Tibial nerve (tissue), 4 donors: ENCODE results near the gene PXN.

Source experiments
- CTCF ChIP-seq, 5 experiments: fragments of 200-600 bp in 3 of 5; fragments of 450-650 bp in 2 of 5; sonication (generic) in 3 of 5; IDR thresholded peaks; one replicate each; pipeline ENCODE4 v1.5.1; 2016 to 2019; ENCODE audit warnings: antibody characterized with exemption in 5 of 5, mild to moderate bottlenecking in 3 of 5, moderate library complexity in 2 of 5
- EP300 ChIP-seq, 2 donors: sonication (generic); formaldehyde crosslinking; IDR thresholded peaks; one replicate each; pipeline ENCODE4 v1.6.1; 2017; ENCODE audit warnings: antibody characterized with exemption in 2 of 2, mild to moderate bottlenecking in 1 of 2

GRCh38 chr12:120161852-120162251, 103.7 kb downstream of the PXN start:
- TF ChIP-seq CTCF (IDR thresholded peaks at IDR 0.05) (no peak), EP300 (IDR thresholded peaks at IDR 0.05) (no peak)
